ENCODE measurements around the gene IL26.

The IL26 gene

GRCh38 chr12:68166317-68166831, 59.2 kb downstream of the IL26 start:
- no peak for TF ChIP-seq GATA2 (IDR thresholded peaks at IDR 0.05; ENCODE audit: low read depth, low read length)
- TF ChIP-seq GATA3 (IDR thresholded peaks at IDR 0.05; ENCODE audit: low read depth, low read length) = no peak

GRCh38 chr12:68163560-68164081, 62.0 kb downstream of the IL26 start:
- TF ChIP-seq GATA3 (IDR thresholded peaks at IDR 0.05; ENCODE audit: low read depth, low read length) (no peak), GATA2 (IDR thresholded peaks at IDR 0.05; ENCODE audit: low read depth, low read length) (no peak)

GRCh38 chr12:68162374-68162773, 63.2 kb downstream of the IL26 start:
- TF ChIP-seq GATA3 (IDR thresholded peaks at IDR 0.05; ENCODE audit: low read depth, low read length) (no peak), GATA2 (IDR thresholded peaks at IDR 0.05; ENCODE audit: low read depth, low read length) (no peak)

GRCh38 chr12:68159681-68160304, 65.8 kb downstream of the IL26 start, which contains the start of gene IFNG:
TSS of gene IFNG (minus strand) at chr12:68159740. CDS start at chr12:68159615, 125 bp downstream.
- TF ChIP-seq GATA3 (IDR thresholded peaks at IDR 0.05; ENCODE audit: low read depth, low read length) = no peak

- TF ChIP-seq GATA3 (IDR thresholded peaks at IDR 0.05; ENCODE audit: low read depth, low read length) (no peak), GATA2 (IDR thresholded peaks at IDR 0.05; ENCODE audit: low read depth, low read length) (no peak)
Measured at GRCh38 chr12:68158432-68158831, 67.2 kb downstream of the IL26 start.

- TF ChIP-seq GATA2 (IDR thresholded peaks at IDR 0.05; ENCODE audit: low read depth, low read length) (no peak), GATA3 (IDR thresholded peaks at IDR 0.05; ENCODE audit: low read depth, low read length) (no peak)
Measured at GRCh38 chr12:68157380-68157779, 68.2 kb downstream of the IL26 start.

- TF ChIP-seq GATA3 (IDR thresholded peaks at IDR 0.05; ENCODE audit: low read depth, low read length) (no peak), GATA2 (IDR thresholded peaks at IDR 0.05; ENCODE audit: low read depth, low read length) (no peak)
Measured at GRCh38 chr12:68156636-68157035, 69.0 kb downstream of the IL26 start.

GRCh38 chr12:68154779-68155178, 70.8 kb downstream of the IL26 start:
- no peak for TF ChIP-seq GATA3 (IDR thresholded peaks at IDR 0.05; ENCODE audit: low read depth, low read length)
- no peak for TF ChIP-seq GATA2 (IDR thresholded peaks at IDR 0.05; ENCODE audit: low read depth, low read length)
